ENCODE results near the gene PPIL4. TPM values are rescaled to one million over a fixed set of nuclear protein-coding genes. Genes with fewer than 3 reads are reported as not detected.

The PPIL4 gene
- total and polyA plus RNA-seq, 2 of the 13 experiments (the other 11 are each of a cell fraction or from before 2014, with no cell fraction given): 5.5 to 46.0 TPM

DNA sequence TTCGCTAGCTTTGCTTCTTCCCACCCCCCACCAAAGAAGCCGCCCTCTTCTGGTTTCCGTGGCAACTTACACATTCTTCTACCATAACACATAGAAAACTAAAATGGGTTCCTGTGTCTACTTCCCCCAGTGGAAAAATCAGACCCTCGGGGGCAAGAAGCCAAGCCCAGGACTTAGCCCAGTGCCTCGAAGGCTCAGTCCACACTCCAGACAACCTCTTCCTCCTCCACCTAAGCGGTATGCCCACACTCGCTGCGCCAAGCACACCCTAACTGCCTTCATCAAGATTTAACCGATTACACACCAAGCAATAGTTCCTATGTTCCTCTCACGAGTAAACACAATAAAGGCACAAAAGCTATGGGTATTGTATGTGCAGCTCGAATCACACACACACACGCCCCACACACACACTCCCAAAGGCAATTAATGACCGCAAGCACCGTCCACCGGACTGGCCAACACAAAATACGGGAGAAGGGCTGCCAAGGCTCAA is 537 bp downstream of the PPIL4 start (continued):
- TF ChIP-seq PHF21A (CRISPR knock-in tag; IDR thresholded peaks at IDR 0.05): no peak
- TF ChIP-seq RFXAP (CRISPR knock-in tag; IDR thresholded peaks at IDR 0.05; ENCODE audit: borderline replicate concordance): no peak
- no peak for TF ChIP-seq KMT2B (CRISPR knock-in tag; IDR thresholded peaks at IDR 0.05)
- TF ChIP-seq ZNF484 (CRISPR knock-in tag; IDR thresholded peaks at IDR 0.05; ENCODE audit: borderline replicate concordance, low read depth): peak; percentile 73; the same call in 1 of the 2 replicates
- TF ChIP-seq ZNF577 (CRISPR knock-in tag; IDR thresholded peaks at IDR 0.05; ENCODE audit: borderline replicate concordance, low read depth): peak; percentile 74; the same call in 1 of the 2 replicates
- no peak for TF ChIP-seq THAP11 (CRISPR knock-in tag; IDR thresholded peaks at IDR 0.05)
- no peak for TF ChIP-seq ZEB1 (IDR thresholded peaks at IDR 0.05; ENCODE audit: insufficient replicate concordance, low read depth)
- no peak for TF ChIP-seq ZKSCAN5 (CRISPR knock-in tag; IDR thresholded peaks at IDR 0.05)
- TF ChIP-seq ZNF546 (CRISPR knock-in tag; conservative IDR thresholded peaks at IDR 0.05): 0 out of 2 replicates have a peak, but pooled peaks have one; percentile 7
- TF ChIP-seq ZMYM2 (CRISPR knock-in tag; IDR thresholded peaks at IDR 0.05): no peak
- TF ChIP-seq ZNF235 (CRISPR knock-in tag; IDR thresholded peaks at IDR 0.05; ENCODE audit: borderline replicate concordance): no peak
- TF ChIP-seq, protein P1, sequence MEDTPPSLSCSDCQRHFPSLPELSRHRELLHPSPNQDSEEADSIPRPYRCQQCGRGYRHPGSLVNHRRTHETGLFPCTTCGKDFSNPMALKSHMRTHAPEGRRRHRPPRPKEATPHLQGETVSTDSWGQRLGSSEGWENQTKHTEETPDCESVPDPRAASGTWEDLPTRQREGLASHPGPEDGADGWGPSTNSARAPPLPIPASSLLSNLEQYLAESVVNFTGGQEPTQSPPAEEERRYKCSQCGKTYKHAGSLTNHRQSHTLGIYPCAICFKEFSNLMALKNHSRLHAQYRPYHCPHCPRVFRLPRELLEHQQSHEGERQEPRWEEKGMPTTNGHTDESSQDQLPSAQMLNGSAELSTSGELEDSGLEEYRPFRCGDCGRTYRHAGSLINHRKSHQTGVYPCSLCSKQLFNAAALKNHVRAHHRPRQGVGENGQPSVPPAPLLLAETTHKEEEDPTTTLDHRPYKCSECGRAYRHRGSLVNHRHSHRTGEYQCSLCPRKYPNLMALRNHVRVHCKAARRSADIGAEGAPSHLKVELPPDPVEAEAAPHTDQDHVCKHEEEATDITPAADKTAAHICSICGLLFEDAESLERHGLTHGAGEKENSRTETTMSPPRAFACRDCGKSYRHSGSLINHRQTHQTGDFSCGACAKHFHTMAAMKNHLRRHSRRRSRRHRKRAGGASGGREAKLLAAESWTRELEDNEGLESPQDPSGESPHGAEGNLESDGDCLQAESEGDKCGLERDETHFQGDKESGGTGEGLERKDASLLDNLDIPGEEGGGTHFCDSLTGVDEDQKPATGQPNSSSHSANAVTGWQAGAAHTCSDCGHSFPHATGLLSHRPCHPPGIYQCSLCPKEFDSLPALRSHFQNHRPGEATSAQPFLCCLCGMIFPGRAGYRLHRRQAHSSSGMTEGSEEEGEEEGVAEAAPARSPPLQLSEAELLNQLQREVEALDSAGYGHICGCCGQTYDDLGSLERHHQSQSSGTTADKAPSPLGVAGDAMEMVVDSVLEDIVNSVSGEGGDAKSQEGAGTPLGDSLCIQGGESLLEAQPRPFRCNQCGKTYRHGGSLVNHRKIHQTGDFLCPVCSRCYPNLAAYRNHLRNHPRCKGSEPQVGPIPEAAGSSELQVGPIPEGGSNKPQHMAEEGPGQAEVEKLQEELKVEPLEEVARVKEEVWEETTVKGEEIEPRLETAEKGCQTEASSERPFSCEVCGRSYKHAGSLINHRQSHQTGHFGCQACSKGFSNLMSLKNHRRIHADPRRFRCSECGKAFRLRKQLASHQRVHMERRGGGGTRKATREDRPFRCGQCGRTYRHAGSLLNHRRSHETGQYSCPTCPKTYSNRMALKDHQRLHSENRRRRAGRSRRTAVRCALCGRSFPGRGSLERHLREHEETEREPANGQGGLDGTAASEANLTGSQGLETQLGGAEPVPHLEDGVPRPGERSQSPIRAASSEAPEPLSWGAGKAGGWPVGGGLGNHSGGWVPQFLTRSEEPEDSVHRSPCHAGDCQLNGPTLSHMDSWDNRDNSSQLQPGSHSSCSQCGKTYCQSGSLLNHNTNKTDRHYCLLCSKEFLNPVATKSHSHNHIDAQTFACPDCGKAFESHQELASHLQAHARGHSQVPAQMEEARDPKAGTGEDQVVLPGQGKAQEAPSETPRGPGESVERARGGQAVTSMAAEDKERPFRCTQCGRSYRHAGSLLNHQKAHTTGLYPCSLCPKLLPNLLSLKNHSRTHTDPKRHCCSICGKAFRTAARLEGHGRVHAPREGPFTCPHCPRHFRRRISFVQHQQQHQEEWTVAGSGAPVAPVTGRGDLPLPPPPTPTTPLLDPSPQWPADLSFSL (CRISPR knock-in tag; IDR thresholded peaks at IDR 0.05): 0 out of 2 replicates have a peak, but pooled peaks have one; percentile 17
- TF ChIP-seq KLF15 (CRISPR knock-in tag; IDR thresholded peaks at IDR 0.05; ENCODE audit: borderline replicate concordance): no peak
- TF ChIP-seq, protein P2, sequence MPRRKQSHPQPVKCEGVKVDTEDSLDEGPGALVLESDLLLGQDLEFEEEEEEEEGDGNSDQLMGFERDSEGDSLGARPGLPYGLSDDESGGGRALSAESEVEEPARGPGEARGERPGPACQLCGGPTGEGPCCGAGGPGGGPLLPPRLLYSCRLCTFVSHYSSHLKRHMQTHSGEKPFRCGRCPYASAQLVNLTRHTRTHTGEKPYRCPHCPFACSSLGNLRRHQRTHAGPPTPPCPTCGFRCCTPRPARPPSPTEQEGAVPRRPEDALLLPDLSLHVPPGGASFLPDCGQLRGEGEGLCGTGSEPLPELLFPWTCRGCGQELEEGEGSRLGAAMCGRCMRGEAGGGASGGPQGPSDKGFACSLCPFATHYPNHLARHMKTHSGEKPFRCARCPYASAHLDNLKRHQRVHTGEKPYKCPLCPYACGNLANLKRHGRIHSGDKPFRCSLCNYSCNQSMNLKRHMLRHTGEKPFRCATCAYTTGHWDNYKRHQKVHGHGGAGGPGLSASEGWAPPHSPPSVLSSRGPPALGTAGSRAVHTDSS (CRISPR knock-in tag; conservative IDR thresholded peaks at IDR 0.05): no peak
- TF ChIP-seq ARID2 (CRISPR knock-in tag; IDR thresholded peaks at IDR 0.05; ENCODE audit: borderline replicate concordance): no peak
- no peak for TF ChIP-seq ZNF296 (CRISPR knock-in tag; conservative IDR thresholded peaks at IDR 0.05)
- TF ChIP-seq ZNF335 (CRISPR knock-in tag; IDR thresholded peaks at IDR 0.05): no peak
- no peak for TF ChIP-seq ZNF749 (CRISPR knock-in tag; IDR thresholded peaks at IDR 0.05; ENCODE audit: borderline replicate concordance)
- no peak for TF ChIP-seq ZBTB1 (CRISPR knock-in tag; IDR thresholded peaks at IDR 0.05; ENCODE audit: borderline replicate concordance)
- TF ChIP-seq, protein P3, sequence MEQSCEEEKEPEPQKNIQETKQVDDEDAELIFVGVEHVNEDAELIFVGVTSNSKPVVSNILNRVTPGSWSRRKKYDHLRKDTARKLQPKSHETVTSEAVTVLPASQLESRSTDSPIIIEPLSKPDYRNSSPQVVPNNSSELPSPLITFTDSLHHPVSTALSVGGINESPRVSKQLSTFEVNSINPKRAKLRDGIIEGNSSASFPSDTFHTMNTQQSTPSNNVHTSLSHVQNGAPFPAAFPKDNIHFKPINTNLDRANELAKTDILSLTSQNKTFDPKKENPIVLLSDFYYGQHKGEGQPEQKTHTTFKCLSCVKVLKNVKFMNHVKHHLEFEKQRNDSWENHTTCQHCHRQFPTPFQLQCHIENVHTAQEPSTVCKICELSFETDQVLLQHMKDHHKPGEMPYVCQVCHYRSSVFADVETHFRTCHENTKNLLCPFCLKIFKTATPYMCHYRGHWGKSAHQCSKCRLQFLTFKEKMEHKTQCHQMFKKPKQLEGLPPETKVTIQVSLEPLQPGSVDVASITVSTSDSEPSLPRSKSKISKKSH (CRISPR knock-in tag; IDR thresholded peaks at IDR 0.05; ENCODE audit: borderline replicate concordance): no peak
- TF ChIP-seq GATA4 (IDR thresholded peaks at IDR 0.05; ENCODE audit: borderline replicate concordance, low read depth): no peak
- TF ChIP-seq REL (CRISPR knock-in tag; conservative IDR thresholded peaks at IDR 0.05): no peak
